Measurements from ENCODE around the gene SMCO3.
A peak's percentile ranks its signal among the peaks of the same experiment; 100 is the strongest.
"Not testable (repeated sequence)": the region's sequence is repeated elsewhere in the genome, so short reads cannot be mapped to it uniquely, and the experiment has no call there.

SMCO3 gene

DNA sequence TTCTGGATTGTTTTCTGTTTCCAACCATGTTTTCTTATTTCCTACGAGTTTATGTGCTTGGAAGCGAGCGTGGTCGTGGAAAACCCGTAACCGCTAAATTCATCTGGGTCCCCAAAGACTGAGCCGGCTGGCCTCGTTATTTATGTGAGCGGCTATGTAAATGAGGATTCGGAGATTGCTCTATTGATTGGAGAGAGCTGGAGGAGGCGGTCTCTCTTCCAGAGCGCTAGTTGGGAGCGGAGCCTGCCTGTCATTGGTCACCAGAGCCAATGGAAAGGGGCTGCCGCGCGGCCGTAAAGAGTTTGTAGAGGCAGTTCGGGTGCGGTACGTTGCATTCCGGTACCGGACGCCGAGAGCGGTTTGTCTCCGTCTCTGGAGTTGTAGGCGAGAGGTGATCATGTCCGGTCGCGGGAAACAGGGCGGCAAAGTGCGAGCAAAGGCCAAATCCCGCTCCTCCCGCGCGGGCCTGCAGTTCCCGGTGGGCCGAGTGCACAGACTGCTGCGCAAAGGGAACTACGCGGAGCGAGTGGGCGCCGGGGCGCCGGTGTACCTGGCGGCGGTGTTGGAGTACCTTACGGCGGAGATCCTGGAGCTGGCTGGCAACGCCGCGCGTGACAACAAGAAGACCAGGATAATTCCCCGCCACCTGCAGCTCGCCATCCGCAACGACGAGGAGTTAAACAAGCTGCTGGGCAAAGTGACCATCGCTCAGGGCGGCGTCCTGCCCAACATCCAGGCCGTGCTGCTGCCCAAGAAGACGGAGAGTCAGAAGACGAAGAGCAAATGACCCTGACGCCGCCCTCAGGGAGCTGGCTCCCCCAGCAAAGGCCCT lies 39.7 kb downstream of the SMCO3 start:
- peak; percentile 95 for DNase-seq

DNA sequence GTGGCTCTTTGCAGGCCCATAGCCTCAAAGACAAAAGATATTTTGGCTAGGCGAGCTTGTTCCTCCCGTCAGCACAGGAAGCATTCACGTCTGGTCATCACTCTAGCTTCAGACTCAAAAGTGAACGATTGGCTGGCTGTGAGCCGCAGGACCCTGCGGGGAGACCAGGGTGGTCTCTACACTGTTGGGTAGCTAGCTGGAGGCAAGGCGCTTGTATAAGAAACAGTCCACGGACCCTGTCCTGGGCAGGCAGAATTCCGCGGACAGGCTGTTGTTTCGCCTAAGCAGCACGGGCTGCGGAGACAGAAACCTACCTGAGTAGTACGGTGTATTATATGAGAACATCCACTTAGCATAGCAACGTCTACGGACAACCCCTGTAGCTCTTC lies 40.3 kb downstream of the SMCO3 start:
- DNase-seq = no peak

DNA sequence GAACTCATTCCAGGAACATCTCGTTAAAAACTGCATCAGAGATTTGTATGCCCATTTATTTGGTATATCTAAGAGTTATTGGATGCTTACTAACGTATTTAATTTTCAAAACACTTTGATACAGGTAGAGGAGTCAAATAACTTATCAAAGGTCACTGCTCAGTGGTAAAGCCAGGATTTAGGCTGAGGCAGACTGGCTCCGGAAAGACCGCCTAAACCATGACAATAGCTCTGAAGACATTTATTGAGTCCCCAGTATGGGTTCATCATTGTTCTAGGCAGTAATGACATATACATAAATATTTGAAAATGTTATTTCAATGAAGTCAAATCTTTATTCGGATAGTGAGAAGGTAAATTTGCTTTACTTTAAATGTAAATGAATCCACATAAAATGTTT lies 41.0 kb downstream of the SMCO3 start:
- no peak for DNase-seq

DNA sequence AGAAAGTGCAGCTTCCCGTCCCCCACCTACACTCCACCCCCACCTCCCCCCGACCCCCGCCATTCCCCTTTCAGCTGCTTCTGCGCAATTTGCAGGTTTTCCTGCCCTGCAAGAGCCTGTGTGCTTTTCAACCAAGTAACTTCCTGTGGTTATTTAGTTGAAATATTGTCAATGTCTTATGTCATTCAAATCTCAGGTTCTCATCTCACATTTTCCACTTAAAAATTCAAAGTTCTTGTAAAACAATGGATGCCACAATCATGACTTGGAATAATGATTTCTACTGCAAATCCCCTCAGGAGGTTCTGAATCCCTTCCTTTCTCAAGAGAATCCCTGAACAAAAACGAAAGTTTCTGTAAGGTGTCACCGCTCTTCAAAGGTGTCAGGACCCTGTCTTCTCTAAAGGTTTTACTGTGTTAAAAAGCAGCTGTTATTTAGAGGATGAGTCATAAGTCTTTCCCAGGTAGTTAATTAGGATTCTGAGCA lies 42.3 kb downstream of the SMCO3 start:
- no peak for DNase-seq

DNA sequence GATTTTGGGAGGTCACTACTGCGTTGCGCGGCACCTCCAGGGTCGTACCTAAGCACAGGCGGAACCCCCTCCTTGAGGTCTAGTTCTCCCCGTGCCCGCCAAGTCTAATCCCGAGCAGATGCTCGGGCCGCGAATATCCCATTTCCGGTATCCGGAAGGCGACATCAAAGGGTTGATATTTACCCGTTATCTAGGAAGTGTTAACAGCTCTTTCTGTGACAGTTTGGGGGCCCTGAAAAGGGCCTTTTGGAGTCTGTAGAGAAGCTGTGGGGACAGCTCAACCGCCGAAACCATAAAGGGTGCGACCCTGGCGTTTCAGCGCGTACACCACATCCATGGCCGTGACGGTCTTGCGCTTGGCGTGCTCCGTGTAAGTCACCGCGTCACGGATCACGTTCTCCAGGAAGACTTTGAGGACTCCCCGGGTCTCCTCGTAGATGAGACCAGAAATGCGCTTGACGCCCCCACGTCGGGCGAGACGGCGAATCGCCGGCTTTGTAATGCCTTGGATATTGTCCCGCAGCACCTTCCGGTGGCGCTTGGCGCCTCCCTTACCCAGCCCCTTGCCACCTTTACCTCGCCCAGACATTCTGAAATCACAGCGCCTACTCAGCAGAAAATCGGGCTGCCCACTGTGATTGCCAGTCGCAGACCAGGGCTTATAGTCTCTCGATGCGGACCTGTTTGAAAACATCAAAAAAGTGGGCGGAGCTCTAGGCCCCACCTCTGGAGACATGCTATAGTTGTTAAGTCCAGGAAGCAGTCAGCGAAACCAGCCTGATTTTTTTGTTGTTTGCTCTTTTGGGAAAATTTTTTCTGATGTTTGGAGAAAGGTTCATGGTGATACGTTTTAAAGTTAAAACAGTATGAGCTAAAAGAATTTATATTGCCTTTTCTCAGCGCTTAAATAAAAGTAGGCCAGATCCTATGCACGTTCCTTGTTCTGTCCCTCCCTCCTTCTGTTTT lies 43.2 kb downstream of the SMCO3 start:
- peak; percentile 53 for DNase-seq

DNA sequence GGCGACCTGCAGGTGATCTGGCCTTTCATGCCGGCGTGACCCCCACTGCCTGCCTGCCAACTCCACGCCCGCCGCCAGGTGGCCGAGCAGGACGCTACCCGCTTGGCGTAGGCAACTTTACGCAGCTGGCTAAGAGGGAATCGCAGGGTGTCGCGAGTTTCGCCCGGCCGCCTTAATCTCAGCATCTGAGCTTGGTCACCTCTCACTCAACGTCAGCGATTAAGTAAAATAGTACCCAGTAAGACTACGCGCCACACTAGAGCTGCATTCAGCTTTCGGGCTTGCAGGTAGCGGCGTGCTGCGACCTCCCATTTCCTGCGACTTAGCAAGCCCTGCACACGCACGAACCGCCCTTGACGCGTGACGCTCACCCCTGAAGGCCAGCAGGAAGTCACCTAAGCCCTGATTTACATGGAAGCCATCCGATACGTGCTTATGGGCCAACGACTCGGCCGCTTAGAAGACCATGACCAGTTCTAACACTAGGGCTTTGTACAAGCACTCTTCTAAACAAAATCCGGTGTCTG lies 44.0 kb downstream of the SMCO3 start:
- DNase-seq = no peak

DNA sequence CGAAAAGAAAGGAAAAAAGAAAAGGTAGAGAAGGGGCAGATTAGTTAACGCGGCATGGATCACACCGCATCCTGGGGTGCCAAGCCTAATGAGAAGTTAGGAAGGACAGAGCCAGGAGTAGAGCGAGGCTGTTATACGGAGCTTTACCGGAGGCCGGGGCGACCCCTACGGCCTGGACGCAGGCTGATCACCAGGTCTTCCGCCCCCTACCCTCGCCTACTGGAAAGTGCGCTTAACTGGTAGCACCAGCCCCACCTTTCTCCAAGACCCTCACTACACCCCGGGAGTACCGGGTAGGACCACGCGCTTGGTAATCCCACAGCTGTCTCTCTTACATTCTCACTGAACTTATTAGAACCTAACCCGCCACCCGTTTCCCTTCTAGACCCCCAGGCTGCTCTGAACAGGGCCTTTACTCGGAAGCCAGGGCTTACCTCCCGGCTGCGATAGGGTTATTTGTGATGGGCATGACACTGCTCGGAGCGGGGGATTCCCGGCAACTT lies 44.5 kb downstream of the SMCO3 start:
- DNase-seq = no peak

DNA sequence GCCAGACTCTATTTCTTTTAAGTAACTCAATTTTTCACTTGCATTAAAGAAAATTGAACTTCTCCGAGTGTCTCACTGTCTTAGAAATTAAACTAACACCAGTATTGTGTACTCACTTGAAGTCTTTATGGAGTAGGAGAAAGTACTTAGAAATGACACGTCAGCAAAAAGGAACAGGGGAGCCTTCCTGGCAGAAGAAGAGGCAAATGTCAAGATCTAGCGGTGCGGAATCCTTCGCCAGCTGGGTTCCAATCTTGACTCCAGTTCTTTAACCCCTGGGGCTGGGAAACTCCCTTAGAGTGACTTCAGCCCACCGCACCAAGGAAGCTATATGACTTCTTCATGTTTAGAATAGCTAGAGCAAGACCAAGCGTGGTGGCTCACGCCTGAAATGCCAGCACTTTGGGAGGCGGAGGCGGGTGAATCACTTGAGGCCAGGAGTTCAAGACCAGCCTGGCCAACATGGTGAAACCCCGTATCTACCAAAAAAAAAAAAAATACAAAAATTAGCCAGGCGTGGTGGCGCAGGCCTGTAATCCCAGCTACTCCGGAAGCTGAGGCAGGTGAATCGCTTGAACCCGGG lies 45.1 kb downstream of the SMCO3 start:
- no peak for DNase-seq

DNA sequence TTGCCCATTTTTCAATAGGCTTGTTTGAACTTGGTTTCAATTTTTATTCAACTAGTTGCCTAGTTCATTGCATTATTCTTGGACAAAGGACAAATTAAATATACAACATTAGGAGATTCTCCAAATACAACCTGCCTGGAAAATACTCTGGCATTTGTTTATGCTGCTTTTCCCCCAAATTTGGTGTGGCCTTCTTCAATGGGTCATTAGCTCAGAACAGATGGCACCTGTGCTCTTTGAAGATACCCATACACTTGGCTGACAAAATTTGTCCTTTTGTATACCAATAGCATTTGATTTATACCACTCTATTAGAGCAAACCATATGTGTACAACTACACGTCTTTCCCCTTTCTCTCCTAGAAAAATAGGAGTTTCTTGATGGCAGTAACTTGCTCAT lies 46.4 kb downstream of the SMCO3 start:
- no peak for DNase-seq

DNA sequence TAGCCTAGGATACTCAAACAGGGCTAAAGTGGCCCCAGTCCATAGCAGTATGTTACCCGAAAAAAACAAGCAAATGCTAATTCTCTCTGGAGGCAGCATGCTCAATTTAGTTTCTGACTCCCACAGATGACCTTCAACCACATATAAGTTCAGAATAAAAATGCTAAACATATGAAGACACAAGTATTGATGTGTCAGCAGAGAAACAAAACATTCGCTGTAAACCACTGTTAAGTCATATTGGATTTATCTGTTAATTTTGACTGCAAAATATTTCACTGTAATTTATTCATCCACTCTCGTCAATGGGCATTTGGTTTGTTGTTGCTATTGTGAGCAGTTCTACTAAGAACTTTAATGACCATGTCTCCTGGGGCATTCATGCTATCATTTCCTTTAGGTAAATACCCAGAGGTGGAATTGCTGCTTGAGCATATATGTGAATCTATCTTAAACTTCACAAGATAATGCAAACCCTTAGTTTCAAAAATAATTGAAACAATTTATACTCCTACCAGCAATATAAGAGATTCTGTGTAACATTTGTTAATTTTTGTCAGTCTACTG lies 47.2 kb downstream of the SMCO3 start:
- DNase-seq = no peak

DNA sequence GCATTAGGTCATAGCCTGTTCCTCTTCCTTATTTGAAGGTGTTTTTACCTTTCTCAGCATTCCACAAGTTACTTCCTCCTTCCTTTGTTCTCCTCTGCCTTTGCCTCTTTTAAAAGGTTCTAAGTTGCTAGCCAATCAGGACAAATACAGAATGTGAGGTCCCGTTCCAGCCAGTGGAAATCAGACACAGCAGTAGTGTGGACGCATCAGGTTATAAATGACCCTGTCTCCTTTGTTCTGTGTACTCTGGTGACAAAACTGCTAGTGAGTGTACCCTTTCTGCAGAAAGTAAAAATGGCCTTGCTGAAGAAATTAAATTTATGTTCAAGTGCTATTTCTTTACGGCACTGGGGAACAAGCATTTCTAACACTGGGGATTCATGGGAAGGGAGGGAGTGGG lies 48.0 kb downstream of the SMCO3 start:
- DNase-seq = not testable (repeated sequence)

DNA sequence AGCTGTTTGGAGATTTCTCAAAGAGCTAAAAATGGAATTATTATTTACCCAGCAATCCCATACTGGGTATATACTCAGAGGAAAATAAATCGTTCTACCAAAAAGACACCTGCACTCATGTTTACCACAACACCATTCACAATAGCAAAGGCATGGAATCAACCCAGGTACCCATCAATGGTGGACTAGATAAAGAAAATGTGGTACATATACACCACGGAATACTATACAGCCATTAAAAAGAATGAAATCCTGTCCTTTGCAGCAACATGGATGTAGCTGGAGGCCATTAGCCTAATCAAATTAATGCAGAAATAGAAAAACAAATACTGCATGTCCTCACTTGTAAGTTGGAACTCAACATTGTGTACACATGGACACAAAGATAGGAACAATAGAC lies 48.6 kb downstream of the SMCO3 start:
- no peak for DNase-seq

DNA sequence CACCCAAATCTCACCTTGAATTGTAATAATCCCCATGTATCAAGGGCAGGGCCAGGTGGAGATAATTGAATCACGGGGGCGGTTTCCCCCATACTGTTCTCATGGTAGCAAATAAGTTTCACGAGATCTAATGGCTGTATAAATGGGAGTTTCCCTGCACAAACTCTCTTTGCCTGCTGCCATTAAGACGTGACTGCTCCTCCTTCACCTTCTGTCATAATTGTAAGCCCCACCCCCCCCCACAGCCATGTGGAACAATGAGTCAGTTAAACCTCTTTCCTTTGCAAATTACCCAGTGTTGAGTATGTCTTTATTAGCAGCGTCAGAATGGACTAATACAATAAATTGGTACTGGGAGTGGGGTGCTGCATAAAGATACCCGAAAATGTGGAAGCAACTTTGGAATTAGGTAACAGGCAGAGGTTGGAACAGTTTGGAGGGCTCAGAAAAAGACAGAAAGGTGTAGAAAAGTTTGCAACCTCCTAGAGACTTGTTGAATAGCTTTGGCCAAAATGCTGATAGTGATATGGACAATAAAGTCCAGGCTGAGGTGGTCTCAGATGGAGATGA lies 54.2 kb downstream of the SMCO3 start:
- DNase-seq = not testable (repeated sequence)

DNA sequence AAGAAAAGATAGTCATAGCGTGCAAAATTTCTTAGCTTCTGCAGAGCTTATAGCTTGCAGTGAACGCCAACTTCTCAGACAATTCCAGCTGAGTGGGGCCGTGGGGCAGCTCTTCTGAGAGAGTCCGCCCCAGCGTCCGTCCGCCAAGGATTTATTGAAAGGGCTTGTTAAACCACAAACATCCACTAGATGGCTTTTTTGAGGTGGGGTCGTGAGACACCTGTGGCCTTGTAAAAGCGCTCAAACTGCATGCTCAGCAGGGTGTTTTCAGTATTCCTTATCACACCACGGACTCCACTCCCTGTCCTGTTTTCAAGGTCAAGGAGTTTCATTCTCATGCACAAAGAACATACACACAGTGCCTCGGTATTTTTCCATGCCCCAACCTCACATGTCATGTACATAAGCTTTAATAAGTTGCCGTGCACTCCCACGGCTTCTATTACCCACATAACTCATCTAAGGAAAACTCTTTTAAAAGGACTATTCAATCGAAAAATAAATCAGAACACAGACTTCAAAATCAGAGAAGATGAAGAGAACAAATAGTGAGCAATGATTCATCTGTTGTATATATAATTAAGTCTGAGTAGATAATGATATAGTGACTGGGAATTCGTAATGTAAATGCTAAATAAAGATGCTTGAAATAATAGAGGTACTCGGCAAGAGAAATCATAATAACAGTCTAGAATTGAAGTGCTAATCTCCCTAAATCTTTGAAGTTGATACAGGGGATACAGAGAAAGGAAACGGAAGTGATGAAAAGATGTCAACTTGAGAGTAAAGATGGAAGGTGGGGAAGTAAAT lies 57.4 kb downstream of the SMCO3 start:
- DNase-seq = no peak

Measured in SIG-M5 (cell line).